ENCODE data around the gene CCDC6.

CCDC6 gene

GRCh38 chr10:59844436-59844835 lies 61.9 kb downstream of the CCDC6 start:
- DNase-seq, result no peak

DNA sequence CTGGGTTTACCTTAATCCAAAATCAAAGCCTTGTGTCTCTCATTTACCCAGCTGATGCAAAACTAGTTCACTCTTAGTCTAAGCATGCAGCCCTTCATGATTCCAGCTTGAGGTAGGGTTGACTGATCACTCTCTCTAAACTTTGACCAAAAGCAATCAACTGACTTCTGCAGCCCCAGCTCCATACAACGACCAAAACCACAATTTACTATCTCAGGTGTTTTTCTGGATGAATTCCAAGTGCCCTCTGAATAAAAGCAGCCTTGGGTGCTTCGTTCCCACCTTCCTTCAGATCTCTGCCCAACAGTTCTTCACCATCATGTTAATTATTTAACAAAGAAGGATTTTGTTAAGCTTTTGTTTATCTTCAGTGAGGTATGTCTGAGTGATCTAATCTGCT lies 62.6 kb downstream of the CCDC6 start:
- DNase-seq, result no peak

DNA sequence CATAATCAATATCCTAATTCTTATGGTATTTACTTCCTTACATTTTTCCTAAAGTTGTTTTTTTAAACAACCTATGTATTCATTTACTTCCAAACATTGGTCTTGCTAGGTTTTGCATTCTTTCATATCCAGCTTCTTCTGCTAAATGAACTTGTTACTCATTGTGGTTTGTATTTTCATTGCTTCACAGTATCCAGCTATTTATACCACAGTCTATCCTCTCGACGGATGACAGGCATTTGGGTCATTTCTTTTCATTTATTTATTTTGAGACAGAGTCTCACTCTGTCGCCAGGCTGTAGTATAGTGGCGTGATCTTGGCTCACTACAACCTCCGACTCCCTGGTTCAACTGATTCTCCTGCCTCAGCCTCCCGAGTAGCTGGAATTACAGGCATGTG lies 66.8 kb downstream of the CCDC6 start:
- no peak for DNase-seq

- no peak for DNase-seq
Measured at GRCh38 chr10:59838085-59838789, 68.1 kb downstream of the CCDC6 start.

GRCh38 chr10:59833810-59834209 lies 72.5 kb downstream of the CCDC6 start:
- DNase-seq, result no peak

- no peak for DNase-seq
Measured at GRCh38 chr10:59832506-59832905, 73.8 kb downstream of the CCDC6 start.

DNA sequence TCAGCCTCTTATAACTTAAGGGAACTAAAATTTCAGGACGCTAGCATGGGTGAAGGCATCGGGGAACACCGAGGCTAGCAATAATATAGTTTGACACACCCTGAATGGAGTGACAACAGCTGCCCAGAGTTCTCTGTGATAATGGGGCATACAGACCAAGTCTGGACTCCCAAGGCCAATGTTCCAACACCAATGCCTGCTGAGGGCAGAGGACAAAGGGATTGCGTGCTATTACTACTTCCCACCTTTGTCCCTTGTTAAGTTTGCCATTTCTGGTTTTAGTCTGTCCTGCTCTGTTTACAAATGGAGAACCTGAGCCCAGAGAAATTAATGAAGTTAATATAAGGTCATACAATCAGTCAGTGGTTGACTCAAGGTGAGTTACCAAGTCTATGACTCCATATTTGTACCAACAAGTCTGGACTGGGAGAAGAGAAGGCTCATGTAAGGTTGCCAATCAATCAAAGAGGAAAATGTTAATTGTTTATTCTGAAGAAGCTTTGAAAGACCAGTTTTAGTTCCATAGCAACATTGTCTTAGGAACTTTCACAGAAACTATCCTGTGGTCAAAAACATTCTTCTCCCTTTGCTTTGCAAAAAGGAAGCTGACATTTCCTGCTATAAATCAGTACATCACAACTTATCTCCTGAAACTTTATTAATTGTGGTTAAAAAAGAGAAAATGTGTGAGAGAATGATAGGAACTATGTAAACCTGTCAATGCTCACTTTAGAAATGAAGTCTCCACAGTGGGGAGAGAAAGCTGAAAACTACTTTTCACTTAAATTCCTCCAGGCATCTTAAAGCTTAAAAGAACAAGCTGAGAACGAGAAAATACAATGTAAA lies 74.5 kb downstream of the CCDC6 start:
- no peak for DNase-seq

GRCh38 chr10:59830601-59831259 lies 75.6 kb downstream of the CCDC6 start:
- DNase-seq, result peak in 1 of 2 experiments; percentile 27

DNA sequence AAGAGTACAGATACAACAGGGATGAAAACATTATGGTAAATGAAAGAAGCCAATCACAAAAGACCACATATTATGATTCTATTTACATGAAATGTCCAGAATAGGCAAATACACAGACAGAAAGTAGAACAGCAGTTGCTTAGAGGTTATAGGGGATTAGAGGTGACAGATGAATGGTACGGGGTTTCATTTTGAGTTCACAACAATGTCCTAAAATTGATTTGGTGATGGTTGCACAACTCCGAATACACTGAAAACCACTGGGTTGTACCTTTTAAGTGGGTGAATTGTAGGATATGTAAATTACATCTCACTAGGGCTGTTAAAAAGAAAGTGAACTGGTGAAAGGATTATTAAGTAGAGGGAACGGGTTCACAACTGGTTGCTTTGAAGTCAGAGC lies 76.8 kb downstream of the CCDC6 start:
- DNase-seq, result no peak

- no peak for DNase-seq
Measured at GRCh38 chr10:59829024-59829423, 77.3 kb downstream of the CCDC6 start.

DNA sequence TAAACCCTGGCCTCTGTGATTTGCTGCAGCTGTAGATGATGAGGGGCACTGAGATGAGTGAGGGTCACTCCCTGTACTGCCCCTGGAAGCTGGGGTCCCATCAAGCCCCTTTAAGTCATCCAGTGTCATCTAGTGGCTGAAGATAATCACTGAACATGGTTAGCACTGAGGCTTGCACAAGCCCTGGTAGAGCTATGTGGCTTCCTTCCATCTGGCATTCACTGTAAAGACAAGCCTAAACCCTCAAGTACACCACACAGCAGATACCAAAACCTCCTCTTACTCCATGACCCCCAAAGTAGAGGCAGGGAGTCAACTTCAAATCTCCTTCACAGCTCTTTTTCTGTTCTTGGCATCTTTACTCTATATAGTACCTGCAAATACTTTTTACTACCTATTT lies 80.4 kb downstream of the CCDC6 start:
- no peak for DNase-seq

- no peak for DNase-seq
Measured at GRCh38 chr10:59823751-59824150, 82.6 kb downstream of the CCDC6 start.

DNA sequence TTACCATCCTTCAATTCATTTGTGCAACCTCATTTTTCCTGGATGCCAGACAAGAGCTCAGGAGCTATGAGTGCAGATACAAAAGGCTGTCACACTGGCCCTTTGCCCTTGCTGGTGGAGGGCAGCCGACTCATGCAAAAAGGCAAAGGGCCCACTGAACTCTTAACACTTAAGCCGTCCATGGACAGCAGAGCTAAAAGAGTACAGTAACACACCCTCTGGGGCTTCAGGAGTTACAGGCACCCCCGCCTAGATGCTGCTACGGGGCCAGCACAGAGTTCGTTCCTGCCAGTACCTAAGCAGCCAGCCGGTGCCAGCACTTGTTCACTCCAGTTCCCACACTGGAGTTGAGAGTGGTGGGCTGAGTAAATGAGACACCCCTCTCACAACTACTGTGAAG lies 83.2 kb downstream of the CCDC6 start:
- DNase-seq, result no peak

DNA sequence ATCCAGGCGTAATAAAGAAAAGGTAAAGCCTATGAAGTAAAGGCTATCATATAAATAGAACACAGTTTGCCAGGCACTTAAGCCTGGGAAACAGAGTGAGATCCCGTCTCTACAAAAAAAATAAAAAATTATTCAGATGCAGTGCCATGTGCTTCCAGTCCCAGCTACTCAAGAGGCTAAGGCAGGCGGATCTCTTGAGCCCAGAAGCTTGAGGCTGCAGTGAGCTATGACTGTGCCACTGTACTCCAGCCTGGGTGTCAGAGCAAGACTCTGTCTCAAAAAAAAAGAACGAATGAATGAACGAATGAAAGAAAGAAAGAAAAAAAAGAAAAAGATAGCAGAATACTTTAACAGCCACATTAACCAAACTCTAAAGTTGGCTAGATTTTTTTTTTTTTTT lies 85.9 kb downstream of the CCDC6 start:
- no peak for DNase-seq

- no peak for DNase-seq
Measured at GRCh38 chr10:59819683-59820082, 86.7 kb downstream of the CCDC6 start.

DNA sequence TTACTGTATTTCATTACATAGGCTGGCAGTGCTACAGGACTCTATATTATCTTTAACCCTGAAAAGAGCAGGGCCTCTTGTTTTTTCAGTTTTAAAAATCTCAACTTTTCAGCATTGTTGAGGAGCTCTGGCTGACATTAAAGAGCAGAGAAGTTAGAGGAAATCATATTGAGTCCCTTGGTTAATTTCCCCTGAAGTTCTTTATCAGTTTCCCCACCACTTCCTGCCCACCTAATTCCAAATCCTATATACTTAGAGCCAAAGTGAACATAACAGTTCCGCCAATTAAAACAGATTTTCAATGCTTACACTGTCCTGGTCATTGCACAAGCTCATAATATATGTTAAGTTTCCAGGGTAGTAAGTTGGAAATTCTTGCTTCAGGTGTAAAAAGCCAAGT lies 87.1 kb downstream of the CCDC6 start:
- DNase-seq, result no peak

DNA sequence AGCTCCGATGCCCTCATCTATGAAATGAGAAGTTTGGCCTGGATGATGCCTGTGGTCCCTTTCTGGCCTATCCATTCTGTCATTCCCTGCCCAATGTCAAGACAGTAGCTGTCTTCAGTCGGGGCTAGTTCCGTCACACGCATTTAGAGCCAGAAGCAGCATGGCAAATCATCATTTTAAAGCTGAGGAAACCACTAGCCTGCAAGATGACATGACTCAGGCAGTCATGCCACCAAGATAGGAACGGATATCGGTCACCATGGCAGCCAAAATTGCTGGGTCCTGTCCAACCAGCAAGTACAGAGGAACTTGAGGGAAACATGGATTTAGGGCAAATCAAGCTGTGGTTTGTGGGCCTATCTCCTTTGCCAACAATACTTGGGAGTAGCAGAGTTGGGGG lies 88.6 kb downstream of the CCDC6 start:
- no peak for DNase-seq

- DNase-seq, result no peak
Measured at GRCh38 chr10:59814878-59815277, 91.5 kb downstream of the CCDC6 start.

DNA sequence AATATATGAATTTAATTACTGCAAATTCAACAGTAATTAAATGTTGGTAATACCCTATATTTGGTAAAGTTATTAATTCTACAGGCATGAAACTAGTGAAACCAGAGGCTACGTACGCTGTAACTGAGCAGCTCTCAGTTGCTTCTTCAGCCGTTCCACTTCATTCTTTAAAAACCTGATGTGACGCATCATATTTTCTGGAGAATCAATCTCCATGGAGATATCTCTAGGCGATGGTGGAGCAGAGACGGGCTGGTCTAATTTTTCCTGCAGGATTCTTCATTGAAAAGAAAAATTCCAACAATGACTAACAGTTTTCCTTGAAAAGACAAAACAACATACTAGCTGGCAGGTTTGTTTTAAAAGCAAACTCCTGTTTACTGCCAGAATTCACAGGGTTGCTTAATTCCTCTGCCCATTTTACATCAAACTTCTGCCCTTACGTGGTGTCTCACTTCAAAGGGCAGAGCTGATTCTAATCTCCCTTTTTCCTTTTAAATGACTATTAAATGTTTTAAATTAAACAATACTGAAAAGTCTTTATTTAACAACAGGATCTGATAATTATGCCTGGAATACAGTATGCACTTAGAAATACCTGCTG lies 93.7 kb downstream of the CCDC6 start:
- DNase-seq, result no peak

GRCh38 chr10:59809644-59809974 lies 96.7 kb downstream of the CCDC6 start:
- no peak for DNase-seq

DNA sequence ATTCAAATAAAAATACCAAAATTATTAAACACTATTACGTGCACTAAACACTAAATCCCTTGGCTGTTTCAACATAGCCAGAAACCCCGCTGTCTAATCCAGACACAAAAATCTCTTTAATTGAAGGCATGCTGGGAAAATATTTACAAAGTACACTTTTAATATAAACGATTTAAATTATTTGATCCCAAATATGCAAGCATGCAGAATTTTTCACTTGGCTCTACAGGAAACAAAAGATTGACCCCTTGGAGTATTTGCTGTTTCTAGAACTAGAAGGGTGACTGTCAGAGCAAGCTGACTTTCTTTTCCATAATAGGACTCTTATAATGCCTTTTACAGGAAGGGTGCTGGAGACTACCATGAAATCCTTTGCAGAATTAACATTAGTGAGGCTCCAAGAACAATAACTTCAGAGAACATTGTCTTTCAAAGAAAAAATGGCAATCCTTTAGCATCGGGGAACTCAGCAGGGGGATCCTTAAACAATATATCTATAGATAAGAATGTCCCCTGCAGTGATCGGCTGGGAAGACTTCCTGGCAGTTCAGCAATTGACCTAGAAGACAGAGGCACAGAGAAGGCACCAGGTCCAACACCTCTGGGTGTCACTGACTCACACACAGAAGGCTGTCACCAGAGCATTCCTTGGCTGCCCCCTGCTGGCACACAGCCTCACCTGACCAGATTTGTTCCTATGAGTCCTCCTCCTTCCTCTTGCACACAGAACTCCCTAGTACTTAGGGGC lies 97.3 kb downstream of the CCDC6 start:
- DNase-seq, result peak; percentile 19 to 25

- DNase-seq, result no peak
Measured at GRCh38 chr10:59807629-59808620, 98.4 kb downstream of the CCDC6 start.

Data from NCI-H1930 (cell line).